GM23248 (cell line): ENCODE results near the gene ELFN1.

ENCODE experiments used
- EZH2 ChIP-seq: fragments of 200-600 bp; sonication (generic); IDR thresholded peaks from 2 replicates; pipeline ENCODE4 v1.6.1; 2018; ENCODE audit warnings: antibody characterized with exemption, mild to moderate bottlenecking; ENCODE audit not compliant: insufficient read depth, poor library complexity, severe bottlenecking
- EZH2phosphoT487 ChIP-seq: fragments of 200-600 bp; sonication (generic); IDR thresholded peaks from 2 replicates; pipeline ENCODE4 v1.6.1; 2018; ENCODE audit warnings: antibody characterized with exemption, moderate library complexity, mild to moderate bottlenecking, low read depth; ENCODE audit not compliant: insufficient read depth

GRCh38 chr7:1787681-1788235, 117.7 kb downstream of the ELFN1 start:
- TF ChIP-seq EZH2phosphoT487, result no peak
- TF ChIP-seq EZH2, result no peak
